K562 (cell line): ENCODE data around the gene PRDX3. TPM values are rescaled to one million over a fixed set of nuclear protein-coding genes. Genes with fewer than 3 reads are reported as not detected.

Source experiments
- CTCF ChIP-seq, 3 experiments: IDR thresholded peaks in 2 of 3; conservative IDR thresholded peaks in 1 of 3; 2 replicates each; pipeline ENCODE4 v1.5.1; 2011 to 2012; ENCODE audit warnings: low read length in 3 of 3, mild to moderate bottlenecking in 3 of 3, control low read depth in 2 of 3, improper control_type of control experiment in 1 of 3, inconsistent platforms in 1 of 3, low read depth in 1 of 3, mixed read lengths in 1 of 3, moderate library complexity in 1 of 3; ENCODE audit not compliant: insufficient read depth in 2 of 3
- FOXK2 ChIP-seq, 2 experiments: fragments of 450-650 bp; IDR thresholded peaks in 1 of 2; conservative IDR thresholded peaks in 1 of 2; 2 replicates each; pipeline ENCODE4 v1.6.1; 2016; ENCODE audit warnings: low read depth in 2 of 2, mild to moderate bottlenecking in 1 of 2
- SMAD3 ChIP-seq: fragments of 450-650 bp; formaldehyde crosslinking; conservative IDR thresholded peaks from 2 replicates; pipeline ENCODE4 v1.4.0; 2020; ENCODE audit warnings: mild to moderate bottlenecking
- ZNF551 ChIP-seq: fragments of 250-450 bp; sonication (Bioruptor Pico); IDR thresholded peaks from 2 replicates; pipeline ENCODE4 v1.5.0; 2021; ENCODE audit warnings: mild to moderate bottlenecking, moderate library complexity
- polyA plus RNA-seq, 8 experiments: library from polyadenylated mRNA; depleted of rRNA in 4 of 8; stranded (reverse) in 5 of 8; unstranded in 3 of 8; fragments of >200 nt; fragmentation: Nextera tagmentation in 2 of 8; fragmentation: Illumina TruSeq in 1 of 8; extraction: Ambion mirVana in 2 of 8; extraction: Trizol in 1 of 8; gene quantifications; 2 replicates each; pipeline versions ENCODE4 v1.2.1 to v1.2.3, GENCODE V29; 2011 to 2014; ENCODE audit warnings: inconsistent platforms in 1 of 8, missing spikeins in 1 of 8
- total RNA-seq, 7 experiments: library from RNA; depleted of rRNA in 6 of 7; stranded (reverse); fragments of >200 nt in 6 of 7; fragmentation: Illumina TruSeq in 2 of 7; extraction: Trizol in 2 of 7; gene quantifications; 2 replicates each; pipeline versions ENCODE4 v1.2.1 to v1.2.3, GENCODE V29; 2011 to 2021; ENCODE audit warnings: low replicate concordance in 1 of 7
- TF ChIP-seq, protein P1 (sequence below): sonication (generic); formaldehyde crosslinking; IDR thresholded peaks from 2 replicates; pipeline ENCODE4 v1.8.1; 2022; ENCODE audit warnings: missing genetic modification reagents
- TF ChIP-seq, protein P2 (sequence below): fragments of 250-450 bp; sonication (Bioruptor Pico); IDR thresholded peaks from 2 replicates; pipeline ENCODE4 v1.4.0; 2020; ENCODE audit warnings: borderline replicate concordance

The PRDX3 gene
- total and polyA plus RNA-seq, 9 of the 15 experiments (the other 6 are each of a cell fraction or from before 2014, with no cell fraction given) = 122 to 994 (median 173) TPM

- TF ChIP-seq, protein P1, sequence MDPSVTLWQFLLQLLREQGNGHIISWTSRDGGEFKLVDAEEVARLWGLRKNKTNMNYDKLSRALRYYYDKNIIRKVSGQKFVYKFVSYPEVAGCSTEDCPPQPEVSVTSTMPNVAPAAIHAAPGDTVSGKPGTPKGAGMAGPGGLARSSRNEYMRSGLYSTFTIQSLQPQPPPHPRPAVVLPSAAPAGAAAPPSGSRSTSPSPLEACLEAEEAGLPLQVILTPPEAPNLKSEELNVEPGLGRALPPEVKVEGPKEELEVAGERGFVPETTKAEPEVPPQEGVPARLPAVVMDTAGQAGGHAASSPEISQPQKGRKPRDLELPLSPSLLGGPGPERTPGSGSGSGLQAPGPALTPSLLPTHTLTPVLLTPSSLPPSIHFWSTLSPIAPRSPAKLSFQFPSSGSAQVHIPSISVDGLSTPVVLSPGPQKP (CRISPR knock-in tag) = no peak
- no peak for TF ChIP-seq FOXK2 (conservative IDR thresholded peaks at IDR 0.05 in 1 of 2, IDR thresholded peaks at IDR 0.05 in 1 of 2; ENCODE audit: low read depth in 2 of 2)
- TF ChIP-seq, protein P2, sequence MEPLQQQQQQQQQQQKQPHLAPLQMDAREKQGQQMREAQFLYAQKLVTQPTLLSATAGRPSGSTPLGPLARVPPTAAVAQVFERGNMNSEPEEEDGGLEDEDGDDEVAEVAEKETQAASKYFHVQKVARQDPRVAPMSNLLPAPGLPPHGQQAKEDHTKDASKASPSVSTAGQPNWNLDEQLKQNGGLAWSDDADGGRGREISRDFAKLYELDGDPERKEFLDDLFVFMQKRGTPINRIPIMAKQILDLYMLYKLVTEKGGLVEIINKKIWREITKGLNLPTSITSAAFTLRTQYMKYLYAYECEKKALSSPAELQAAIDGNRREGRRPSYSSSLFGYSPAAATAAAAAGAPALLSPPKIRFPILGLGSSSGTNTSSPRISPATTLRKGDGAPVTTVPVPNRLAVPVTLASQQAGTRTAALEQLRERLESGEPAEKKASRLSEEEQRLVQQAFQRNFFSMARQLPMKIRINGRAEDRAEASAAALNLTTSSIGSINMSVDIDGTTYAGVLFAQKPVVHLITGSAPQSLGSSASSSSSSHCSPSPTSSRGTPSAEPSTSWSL (CRISPR knock-in tag) = no peak
- no peak for TF ChIP-seq SMAD3
- no peak for TF ChIP-seq ZNF551 (CRISPR knock-in tag)
- no peak for TF ChIP-seq CTCF (IDR thresholded peaks at IDR 0.05 in 2 of 3, conservative IDR thresholded peaks at IDR 0.05 in 1 of 3; ENCODE audit: insufficient read depth in 2 of 3, low read depth in 1 of 3, low read length in 3 of 3)
Observed at GRCh38 chr10:119221201-119221600, 42.6 kb upstream of the PRDX3 start (continued).
